ENCODE data around the gene PRRT1B.

PRRT1B gene

DNA sequence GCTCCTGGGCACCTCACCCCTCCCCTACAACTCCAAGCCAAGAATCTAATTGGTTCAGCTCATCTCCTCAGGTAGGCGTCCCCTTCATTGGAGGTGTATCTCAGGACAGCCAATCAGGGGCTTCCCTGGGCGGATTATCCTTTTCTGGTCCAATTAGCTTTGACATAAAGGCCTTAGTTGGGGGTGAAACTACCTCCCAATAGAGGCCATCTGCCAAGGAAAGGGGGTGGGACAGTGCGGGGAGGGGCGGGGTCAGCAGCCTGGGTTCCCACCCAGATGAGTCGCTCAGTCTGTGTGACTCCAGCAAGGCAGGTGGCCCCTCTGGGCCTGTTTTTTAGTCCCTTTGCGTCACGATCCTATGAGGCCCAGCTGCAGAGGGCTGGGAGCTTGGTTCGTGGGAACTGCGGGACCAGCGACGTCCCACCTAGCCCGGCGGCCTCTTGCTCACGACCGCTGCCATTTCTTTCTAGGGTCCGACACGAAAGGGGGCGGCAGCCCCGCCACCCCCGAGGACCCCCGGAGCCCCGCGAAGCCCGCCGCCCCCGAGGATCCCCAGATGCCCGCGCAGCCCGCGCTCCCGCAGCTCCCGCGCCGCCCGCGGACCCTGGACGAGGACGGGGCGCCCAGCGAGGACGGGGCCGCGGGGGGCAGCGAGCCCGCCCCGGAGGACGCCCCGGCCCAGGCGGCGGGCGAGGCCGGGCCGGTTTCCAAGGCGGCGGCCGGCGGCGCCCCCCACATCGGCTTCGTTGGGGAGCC lies 8.9 kb downstream of the PRRT1B start:
- DNase-seq: no peak

DNA sequence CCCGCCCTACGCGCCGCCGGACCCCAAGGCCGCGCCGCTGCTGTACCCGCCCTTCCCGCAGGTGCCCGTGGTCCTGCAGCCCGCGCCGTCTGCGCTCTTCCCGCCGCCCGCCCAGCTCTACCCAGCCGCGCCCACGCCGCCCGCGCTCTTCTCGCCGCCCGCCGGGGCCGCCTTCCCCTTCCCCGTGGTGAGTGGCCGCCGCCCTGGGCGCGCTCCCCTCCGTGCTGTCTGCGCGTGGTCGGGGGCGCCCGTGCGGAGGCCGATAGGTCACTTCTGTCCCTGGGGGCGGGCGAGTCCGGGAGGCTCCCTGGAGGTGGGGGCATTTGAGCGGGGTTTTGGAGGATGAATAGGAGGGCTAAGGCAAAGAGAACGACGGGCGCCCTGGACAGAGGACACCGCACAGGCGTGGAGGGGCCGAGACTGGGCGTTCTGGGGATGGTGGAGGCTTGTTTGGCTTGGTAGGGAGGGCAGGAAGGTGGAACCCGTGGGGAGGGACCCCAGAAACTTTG lies 9.6 kb downstream of the PRRT1B start:
- DNase-seq: no peak

DNA sequence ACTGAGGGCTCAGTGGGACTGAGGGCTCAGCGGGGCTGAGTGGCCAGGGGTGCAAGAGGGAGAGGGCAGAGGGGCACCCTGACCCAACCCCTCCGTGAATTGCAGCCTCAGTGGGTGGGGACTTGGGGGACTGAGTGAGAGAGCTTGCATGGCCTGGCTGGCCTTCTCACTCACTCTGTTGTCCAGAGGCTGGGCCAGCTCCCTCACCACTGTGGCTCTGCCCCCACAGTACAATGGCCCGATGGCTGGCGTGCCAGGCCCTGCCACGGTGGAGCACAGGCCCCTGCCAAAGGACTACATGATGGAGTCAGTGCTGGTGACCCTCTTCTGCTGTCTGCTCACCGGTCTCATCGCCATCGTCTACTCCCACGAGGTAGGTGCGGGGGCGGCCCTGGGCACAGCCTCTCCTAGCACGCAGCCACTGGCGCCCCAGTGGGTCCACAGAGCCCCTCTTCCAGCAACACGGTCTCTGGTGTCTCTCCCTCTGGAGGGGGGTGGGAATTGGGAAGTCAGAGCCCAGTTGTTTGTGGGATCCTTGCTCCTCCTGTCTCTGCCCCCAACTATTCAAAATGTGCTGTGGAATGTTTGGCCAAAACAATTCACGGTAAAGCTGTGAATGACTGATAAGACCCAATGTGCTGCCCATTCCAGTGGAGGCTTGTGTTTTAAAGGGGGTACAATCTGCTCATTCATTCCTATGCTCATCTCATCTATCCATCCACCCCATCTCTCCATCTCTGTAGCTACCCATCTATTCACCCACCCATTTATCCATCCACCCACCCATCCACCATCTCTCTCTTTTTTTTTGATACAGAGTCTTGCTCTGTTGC lies 10.7 kb downstream of the PRRT1B start:
- no peak for DNase-seq

DNA sequence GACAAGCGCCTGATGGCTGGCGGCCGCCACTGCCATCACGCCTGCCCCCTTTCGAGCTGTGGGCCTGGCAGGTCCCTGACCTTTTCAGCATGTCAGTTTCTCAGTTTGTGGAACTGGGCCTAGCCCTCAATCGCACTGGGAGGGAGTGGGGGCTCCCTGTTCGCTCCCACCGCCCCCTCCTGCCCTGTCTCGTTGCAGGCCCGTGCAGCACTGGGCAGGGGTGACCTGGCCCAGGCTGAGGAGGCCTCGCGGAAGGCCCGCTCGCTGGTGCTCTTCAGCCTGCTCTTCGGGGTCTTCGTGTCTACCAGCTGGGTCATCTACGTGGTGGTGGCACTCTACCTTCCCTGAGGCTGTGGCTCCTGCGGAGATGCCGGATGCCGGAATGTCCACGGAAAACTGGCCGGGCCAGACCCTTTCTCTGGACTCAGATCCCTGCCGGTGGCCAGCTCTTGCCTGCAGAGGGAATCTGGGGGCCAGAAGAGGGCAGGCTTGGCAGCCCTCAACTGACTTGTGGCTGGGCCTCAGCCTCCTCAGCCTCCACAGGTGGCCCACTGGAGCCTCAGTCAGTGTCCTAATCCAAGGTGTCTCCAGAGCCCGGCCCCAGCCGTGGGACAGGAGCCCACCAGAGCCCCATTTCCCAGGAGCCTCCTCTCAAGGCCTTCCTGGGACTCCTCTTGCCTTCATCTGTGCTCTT lies 12.7 kb downstream of the PRRT1B start:
- DNase-seq: no peak

DNA sequence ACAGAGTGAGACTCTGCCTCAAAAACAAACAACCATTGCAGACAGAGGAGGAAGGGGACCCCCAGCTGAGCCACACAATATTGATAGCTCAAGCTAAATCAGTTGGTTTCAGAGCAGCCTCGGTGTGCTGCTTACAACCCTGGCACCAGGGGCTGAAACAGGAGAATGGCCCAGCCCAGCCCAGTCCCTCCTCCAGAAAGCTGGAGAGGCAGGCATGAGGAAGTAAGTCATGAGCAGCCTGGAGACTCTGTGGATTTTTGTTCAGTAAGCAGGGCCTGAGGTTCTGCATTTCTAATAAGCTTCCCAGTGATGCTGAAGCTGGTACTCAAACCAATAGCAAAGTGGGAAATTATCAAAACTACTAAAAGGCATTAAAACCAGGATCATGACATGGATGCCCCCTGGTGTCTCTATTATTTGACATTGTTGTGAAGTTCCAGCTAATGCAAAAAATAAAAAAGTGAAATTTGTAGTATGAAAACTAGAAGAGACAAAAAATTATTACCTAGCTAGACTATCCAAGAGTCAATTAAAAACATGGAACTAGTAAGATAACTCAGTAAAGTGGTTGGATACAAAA lies 14.2 kb downstream of the PRRT1B start:
- DNase-seq: no peak

DNA sequence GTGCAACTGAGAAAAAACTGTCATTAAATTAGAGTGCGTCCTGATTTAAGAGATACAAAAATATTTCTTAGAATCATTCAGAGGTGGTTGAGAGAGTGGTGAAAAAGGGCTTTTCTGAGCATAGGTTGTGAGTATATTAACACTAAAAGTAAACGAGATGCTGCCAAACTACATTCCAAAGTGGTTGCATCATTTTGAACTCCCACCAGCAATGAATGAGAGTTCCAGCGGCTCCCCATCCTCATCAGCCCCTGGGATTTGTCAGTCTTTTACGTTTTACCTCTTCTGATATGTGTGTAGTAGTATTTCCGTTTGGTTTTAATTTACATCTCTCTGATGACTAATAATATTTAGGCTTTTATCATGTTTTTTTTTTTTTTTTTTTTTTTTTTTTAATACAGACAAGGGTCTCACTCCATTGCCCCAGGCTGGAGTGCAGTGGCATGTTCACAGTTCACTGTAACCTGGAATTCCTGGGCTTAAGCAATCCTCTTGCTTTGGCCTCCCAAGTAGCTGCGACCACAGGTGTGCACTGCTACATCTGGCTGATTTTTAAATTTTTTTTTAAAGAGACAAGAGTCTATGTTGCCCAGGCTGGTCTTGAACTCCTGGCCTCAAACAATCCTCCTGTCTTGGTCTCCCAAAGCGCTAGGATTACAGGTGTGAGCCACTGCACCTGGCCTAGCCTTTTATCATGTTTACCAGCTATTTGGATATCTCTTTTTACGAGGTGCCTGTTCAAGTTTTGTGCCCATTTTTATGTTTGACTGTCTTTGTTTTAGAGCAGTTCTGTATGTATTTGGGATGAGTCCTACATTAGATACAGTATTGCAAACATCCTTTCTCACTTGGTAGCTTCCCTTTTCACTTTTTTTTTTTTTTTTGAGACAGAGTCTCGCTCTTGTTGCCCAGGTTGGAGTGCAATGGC lies 17.0 kb downstream of the PRRT1B start:
- DNase-seq: no peak

DNA sequence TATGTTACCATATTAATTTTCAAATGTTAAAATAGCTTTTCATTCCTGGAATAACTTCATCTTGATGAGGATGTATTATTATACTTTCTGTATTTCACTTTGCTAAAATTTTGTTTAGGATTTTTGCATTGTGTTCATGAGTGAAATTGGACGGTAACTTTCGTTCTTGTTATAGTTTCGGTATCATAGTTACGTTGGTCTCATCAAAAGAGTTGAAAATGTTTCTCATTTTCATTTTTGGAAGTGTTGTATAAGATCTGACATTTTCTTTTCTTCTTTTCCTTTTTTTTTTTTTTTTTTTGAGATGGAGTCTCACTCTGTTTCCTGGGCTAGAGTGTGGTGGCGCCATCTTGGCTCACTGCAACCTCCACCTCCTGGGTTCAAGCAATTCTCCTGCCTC lies 20.0 kb downstream of the PRRT1B start:
- no peak for DNase-seq

DNA sequence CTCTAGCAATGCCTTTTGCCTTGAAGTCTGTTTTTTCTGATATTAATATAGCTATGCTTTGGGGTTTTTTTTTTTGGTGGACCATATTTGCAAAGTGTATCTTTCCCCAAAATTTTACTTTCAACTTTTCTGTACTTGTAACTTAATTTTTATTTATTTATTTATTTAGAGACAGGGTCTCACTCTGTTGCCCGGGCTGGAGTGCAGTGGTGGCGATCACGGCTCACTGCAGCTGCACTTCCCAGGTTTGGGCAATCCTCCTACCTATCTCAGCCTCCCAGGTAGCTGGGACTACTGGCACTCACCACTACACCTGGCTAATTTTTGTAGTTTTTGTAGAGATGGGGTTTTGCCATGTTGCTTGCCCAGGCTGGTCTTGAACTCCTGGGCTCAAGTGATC lies 20.8 kb downstream of the PRRT1B start:
- DNase-seq: no peak

DNA sequence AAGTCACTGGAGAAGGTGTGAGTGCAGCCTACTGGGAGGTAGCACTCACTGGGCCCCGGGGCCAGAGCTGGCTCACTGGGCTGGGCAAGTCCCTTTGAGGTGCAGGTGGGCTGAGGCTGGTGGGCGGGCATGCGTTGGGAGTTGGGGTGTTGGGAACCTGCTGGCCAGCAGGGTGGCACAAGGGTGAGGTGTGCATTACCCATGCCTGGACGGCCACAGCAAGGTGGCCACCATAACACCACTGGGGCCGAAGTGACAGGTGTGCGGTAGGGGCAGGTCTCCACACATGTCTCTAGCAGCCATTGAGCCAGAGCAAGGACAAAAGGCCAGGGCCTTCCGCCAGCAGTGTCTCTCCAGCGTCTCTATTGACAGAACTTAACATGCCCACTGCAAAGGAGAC lies 22.6 kb downstream of the PRRT1B start:
- no peak for DNase-seq

DNA sequence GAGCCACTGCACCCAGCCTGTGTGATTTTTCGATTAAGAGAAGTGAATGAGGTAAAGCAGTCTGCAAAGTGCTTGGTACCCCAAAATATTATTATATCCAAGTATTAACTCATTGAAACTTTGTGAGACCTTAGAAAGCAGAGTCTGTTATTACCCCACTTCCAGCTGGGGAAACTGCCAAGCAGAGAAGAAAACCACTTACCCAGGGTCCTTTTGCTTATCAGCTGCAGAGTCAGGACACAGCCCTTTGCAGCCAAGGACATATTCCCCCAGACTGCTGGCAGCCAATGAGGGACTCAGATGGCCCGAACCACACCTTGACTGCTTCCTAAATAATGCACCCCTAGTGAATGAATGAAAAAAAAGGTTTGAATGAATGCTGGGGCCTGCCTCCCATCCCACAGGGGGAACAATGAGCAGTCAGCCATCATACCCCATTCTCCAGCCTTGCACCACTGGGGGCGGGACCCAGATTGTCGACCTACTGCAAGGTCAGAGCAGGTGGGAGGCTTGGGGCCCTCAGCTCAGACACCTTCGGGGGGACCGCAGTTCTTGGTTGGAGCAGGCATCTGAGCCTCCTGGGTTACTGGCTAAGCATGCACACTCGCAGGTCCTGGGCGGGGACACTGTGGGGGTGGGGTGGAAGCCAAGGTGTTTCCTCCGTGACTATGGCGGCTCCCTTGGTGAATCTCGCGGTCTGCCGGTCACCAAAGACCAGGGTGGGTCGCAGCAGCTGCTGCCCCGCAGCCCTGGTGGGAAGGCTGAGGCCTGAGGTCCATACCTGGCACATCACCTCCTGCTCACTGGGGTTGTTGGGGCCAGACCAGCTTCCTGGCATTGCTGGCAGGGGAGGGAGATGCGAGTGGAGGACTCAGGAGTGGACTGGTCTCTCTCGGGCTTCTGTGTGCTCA lies 29.7 kb downstream of the PRRT1B start:
- DNase-seq: no peak

DNA sequence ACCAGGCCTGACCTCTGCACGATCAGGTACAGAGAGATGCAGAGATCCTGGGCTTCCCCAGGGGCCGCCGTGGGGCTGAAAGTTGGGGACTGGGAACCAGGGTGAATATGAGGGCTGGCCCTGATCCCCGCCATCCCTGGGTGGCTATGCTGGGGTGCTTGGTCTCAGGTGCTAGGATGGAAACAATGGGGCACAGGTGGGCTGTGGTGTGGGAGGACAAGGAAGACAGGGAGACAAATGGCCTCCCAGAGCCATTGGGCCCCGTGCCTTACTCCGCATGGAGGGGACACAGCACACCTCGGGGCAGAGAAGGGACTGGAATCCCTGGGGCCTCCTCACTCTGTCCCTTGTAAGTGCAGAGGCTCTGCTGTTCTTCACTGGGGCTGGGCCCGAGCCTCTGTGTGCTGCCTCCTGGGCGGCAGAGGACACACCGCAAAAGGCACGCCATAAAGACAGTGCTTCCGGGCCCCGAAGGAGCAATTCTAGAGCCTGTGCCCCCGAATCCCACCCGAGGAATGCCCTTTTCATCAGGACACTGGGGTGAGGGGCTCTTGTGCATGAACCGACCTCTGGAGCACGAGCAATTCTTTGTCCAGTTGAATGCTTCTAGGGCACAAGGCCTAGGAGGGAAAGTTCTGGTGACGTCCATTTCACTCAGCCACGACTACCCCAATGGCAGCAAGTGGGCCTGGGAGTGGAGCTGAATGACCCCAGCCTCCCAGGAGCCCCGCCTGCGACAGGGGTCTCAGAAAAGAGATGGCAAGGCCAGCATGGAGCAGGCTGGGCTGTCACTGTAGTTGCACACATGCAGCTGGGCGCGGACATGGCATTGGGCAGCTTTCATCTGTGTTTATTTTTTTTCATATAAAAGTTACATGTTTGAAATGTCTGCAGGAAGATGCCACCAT lies 30.9 kb downstream of the PRRT1B start:
- no peak for DNase-seq

DNA sequence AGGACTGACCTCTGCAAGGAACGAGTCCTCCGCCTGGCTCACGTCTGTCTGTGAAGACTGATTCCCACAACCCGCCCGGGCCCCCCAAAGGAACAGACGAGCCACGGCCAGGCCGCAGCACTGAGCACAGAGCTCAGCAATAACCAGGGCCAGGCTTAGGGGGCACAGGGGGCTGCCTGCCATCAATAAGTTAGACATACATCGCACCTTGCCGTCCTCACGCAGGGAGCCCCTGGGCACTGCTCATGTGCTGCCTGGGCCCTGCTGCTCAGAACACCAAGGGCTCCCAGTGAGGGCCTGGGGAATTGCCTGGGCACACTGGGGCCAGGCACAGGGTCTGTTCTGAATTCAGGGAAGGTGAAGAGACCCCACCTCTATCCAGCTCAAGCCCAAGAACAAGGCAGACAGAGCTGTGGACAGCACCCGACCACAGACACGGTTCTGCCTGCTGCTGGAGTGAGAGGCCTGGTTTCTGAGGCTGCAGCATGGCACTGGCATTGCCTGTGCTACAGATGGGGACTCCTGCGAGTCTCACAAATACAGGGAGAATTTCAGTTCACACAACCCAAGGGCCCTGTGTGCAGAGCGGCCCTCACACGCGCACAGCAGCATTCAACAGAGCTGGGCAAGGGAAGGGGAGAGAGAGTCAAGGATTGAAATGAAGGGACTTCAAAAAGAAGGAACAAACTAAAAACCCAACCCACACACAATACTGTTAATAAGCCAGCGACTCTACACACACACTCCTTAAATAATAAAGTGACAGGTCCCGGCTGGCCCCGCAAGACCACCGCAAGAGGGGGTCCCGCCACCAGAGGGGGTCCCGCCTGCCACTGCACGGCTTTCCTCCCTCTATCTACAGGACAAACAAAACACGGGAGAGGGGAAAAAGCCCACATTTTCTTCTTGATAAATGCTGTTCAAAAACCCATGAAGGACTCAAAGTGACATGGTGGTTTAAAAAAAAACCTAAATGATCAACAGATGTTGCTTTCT lies 32.0 kb downstream of the PRRT1B start:
- DNase-seq: no peak

DNA sequence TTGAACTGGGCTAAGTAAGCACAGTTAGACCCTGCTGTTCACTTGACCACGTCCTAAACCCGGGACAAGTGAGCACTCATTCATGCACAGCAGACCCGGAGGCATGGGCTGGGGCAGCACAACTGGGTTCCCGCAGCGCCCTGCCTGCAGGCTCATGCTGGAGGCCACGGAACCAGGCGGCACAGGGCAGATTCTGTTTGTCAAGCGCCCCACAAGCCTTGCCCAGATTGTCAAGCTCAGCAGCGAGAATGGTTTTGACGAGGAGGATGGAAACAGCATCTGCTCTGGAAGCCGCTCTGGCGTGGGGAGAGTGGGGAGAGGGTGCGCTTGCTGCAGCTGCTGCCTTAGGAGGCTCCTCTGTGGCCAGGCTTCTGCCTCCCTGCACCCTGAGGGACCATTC lies 32.7 kb downstream of the PRRT1B start:
- DNase-seq: no peak

DNA sequence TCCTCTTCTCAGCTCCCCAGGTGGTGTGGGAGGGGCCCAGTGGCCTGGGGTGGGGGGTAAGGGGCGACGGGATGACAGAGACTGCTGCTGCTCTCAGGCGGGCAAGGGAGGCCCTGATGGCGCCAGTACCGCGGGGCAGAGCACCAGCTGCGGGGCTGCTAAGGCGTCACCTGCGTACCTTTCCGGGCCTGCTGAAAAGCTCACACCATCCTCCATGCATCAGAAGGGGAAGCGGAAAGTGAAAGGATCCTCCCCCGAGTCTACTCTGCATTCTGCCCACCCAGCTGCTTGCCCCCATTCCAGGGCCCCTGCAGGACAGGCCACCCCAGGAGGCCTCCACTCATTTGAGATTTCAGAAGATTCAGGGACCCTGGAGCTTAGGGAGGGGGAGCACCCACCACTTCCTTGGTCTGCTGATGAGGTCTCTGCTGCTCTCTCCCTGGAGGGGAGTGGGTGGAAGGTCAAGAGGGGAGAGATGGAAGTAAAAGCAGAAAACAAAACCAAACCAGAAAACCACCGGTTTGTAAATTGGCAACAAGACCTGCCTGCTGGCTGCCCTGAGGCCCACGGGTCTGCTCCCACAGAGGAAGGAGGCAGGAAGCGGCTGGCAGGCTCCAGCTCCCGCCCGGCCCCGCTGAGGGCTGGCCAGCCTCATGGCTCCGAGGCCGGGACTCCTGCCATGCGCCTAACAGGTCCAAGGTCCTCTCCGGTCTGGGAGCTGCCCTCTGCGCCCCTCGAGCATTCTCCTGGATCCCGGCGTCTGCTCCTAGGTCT lies 33.6 kb downstream of the PRRT1B start:
- no peak for DNase-seq

DNA sequence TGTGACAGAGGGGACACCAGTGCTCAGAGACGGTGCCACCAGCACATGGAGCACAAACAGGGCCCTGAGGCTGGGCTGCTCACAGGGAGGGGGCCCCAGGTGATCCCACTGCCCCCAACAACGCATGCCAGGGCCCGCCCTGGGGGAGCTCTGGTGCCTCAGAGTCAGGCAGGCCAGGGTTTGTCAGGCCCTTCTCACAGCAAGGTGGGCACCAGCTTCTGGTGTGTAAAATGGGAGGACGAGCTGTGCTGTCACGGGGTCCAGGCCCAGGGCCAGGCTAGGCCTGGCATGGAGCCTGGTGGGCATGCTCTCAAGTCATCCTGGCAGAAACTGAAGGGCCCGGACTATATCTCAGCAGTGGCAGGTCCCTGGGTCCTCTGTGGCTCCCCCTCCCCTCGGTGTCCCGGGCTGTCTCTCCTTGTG lies 34.5 kb downstream of the PRRT1B start:
- DNase-seq: no peak

DNA sequence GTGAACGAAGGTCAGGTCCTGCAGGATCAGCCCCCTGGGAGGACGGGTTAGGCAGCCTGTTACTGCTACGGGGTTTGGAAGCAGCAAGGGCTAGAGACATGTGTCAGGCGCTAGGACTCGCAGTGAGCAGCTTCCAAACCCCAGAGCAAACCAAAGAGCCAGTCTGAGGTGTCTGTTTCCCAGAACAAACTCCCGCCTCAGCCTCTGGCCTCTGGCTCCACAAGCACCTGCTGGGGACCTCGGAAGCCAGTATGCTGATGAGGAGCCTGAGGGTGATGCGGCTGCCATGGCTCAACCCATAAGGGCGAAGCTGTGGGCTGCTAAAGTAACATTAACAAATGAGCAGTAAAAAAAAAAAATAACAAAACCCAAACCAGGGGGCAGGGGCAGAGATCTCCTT lies 35.0 kb downstream of the PRRT1B start:
- no peak for DNase-seq

DNA sequence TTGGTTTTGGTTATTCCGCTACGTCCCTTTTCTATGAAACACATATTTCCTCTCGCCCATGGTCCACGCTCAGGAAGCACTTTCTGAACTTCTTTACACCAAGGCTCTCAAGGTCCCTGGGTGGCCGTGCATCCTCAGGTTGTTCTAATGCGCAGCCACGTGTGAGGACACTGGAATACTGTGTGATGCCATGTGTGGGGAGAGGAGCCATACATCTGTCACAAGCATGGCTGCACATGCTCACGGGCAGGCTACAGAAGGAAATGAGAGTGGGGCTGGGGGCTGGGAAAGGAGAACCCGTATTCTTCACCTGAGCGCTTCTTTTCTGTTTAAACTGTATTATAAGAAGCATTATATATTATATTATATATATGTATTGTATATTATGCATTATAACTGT lies 36.7 kb downstream of the PRRT1B start:
- DNase-seq: no peak
